HepG2 (cell line): ENCODE data around the gene KIF26B. TPM values are rescaled to one million over a fixed set of nuclear protein-coding genes. Genes with fewer than 3 reads are reported as not detected.

Source experiments
- ATAC-seq: fragments of 200-7000 bp; cut with Tn5 transposase; 3 replicates; pipeline ENCODE4 v1.9.1; 2020; ENCODE audit warnings: mild to moderate bottlenecking, moderate library complexity
- BruUV-seq: library from RNA; stranded (reverse); fragments of 400-500 nt; replicated peaks from 2 replicates; lab custom pipeline; 2021; lab: Mats Ljungman, UMichigan
- CTCF ChIA-PET: fragments of 300-600 bp; formaldehyde crosslinking; extraction: SDS; loops from one replicate; lab custom pipeline; 2021; ENCODE audit warnings: low total read pairs, inconsistent platforms, low intra/inter-chr PET ratio; lab: Yijun Ruan, JAX
- POLR2A ChIA-PET: fragments of 350-600 bp; sonication (Branson Sonifier 250); formaldehyde crosslinking; loops from one replicate; lab custom pipeline; 2020; ENCODE audit warnings: antibody characterized with exemption, inconsistent platforms; lab: Yijun Ruan, JAX
- DNase-seq: peaks from one replicate; pipeline ENCODE4 v3.0.0-alpha.2; 2015; ENCODE audit warnings: low spot score
- FAIRE-seq: peaks from 3 replicates; lab custom pipeline; 2011; peaks lifted over from hg19 to GRCh38; lab: Jason Lieb, UNC
- H2AFZ ChIP-seq: one replicate; pipeline ENCODE4 v1.6.1; 2011; ENCODE audit warnings: low read length, inconsistent platforms
- H3K27ac ChIP-seq: fragments of 300-600 bp; 3 replicates; pipeline ENCODE4 v1.8.0; 2011; ENCODE audit warnings: mixed run types, mild to moderate bottlenecking, mixed read lengths, low read length, inconsistent platforms; ENCODE audit not compliant: insufficient read depth; ENCODE audit errors: extremely low read length
- H3K27me3 ChIP-seq, 2 experiments: fragments of 200-600 bp in 1 of 2; 2 replicates in 1 of 2; 3 replicates in 1 of 2; pipeline versions ENCODE4 v1.6.0 to v1.8.0; 2011; ENCODE audit warnings: low read length in 2 of 2, mild to moderate bottlenecking in 2 of 2, moderate library complexity in 2 of 2, inconsistent platforms in 1 of 2; ENCODE audit not compliant: insufficient read depth in 2 of 2, control insufficient read depth in 1 of 2
- H3K36me3 ChIP-seq, 2 experiments: fragments of 200-600 bp in 1 of 2; replicated peaks in 1 of 2; 2 replicates in 1 of 2; 3 replicates in 1 of 2; pipeline versions ENCODE4 v1.5.1 to v1.8.0; 2011; ENCODE audit warnings: low read length in 2 of 2, inconsistent platforms in 1 of 2; ENCODE audit not compliant: insufficient read depth in 2 of 2, control insufficient read depth in 1 of 2
- H3K4me1 ChIP-seq: 2 replicates; pipeline ENCODE4 v1.5.1; 2012; ENCODE audit warnings: low read length, inconsistent platforms; ENCODE audit not compliant: insufficient read depth
- H3K4me2 ChIP-seq: 2 replicates; pipeline ENCODE4 v1.6.0; 2011; ENCODE audit warnings: low read depth, low read length, inconsistent platforms
- H3K4me3 ChIP-seq, 3 experiments: fragments of 200-600 bp in 1 of 3; sonication (generic), shearing (Covaris generic) in 1 of 3; replicated peaks in 1 of 3; 2 replicates each; pipeline ENCODE4 v1.5.1; 2011 to 2016; ENCODE audit warnings: low read length in 3 of 3, inconsistent platforms in 2 of 3, low read depth in 2 of 3, mild to moderate bottlenecking in 2 of 3, control low read depth in 1 of 3, mixed read lengths in 1 of 3; ENCODE audit not compliant: insufficient read depth in 1 of 3
- H3K79me2 ChIP-seq: one replicate; pipeline ENCODE4 v1.6.1; 2011; ENCODE audit warnings: low read length, inconsistent platforms; ENCODE audit not compliant: insufficient read depth
- H3K9ac ChIP-seq: 2 replicates; pipeline ENCODE4 v1.6.0; 2011; ENCODE audit warnings: mild to moderate bottlenecking, low read depth, low read length, inconsistent platforms; ENCODE audit not compliant: insufficient read depth
- H3K9me3 ChIP-seq: 2 replicates; pipeline ENCODE4 v1.5.1; 2012; ENCODE audit warnings: mild to moderate bottlenecking, low read length
- H4K20me1 ChIP-seq: 2 replicates; pipeline ENCODE4 v1.6.0; 2011; ENCODE audit warnings: inconsistent platforms, mild to moderate bottlenecking, low read length, moderate library complexity; ENCODE audit not compliant: insufficient read depth
- RFXANK ChIP-seq: IDR thresholded peaks from 2 replicates; pipeline ENCODE4 v1.6.1; 2016
- ZNF253 ChIP-seq: sonication (generic); formaldehyde crosslinking; IDR thresholded peaks from 2 replicates; pipeline ENCODE4 v1.8.0; 2022; ENCODE audit warnings: mild to moderate bottlenecking, missing genetic modification reagents, borderline replicate concordance
- ZNF543 ChIP-seq: sonication (generic); formaldehyde crosslinking; IDR thresholded peaks from 2 replicates; pipeline ENCODE4 v1.4.0; 2020; ENCODE audit warnings: mild to moderate bottlenecking, missing genetic modification reagents
- ZNF646 ChIP-seq: sonication (generic); formaldehyde crosslinking; IDR thresholded peaks from 2 replicates; pipeline ENCODE4 v1.9.0; 2021; ENCODE audit warnings: mild to moderate bottlenecking, missing genetic modification reagents
- WGBS: methylation state at CpG from one replicate; pipeline ENCODE4 v1.1.6; 2017; ENCODE audit warnings: low lambda C conversion rate; 5-methylcytosine and 5-hydroxymethylcytosine counted together
- in situ Hi-C: cut with HindIII; loops from 2 replicates; pipeline ENCODE4 v1.10.0; 2017; ENCODE audit warnings: low pct_unique_long_range_greater_than_20kb; ENCODE audit not compliant: extremely low pct_ligation_motif_present
- intact Hi-C: fragments of 100-400 bp; cut with micrococcal nuclease; formaldehyde crosslinking; loops from one replicate; pipeline ENCODE4 v1.10.0; 2022; ENCODE audit not compliant: unreplicated experiment
- polyA plus RNA-seq, 8 experiments: library from polyadenylated mRNA; depleted of rRNA in 3 of 8; stranded (reverse) in 7 of 8; unstranded in 1 of 8; fragments of >200 nt; fragmentation: Illumina TruSeq in 4 of 8; extraction: Trizol in 4 of 8; gene quantifications; 2 replicates each; pipeline versions ENCODE4 v1.2.1 to v1.2.3, GENCODE V29; 2011 to 2016; ENCODE audit warnings: low read depth in 4 of 8, missing spikeins in 1 of 8, mixed read lengths in 1 of 8; ENCODE audit not compliant: insufficient read depth in 1 of 8
- total RNA-seq, 5 experiments: library from RNA; depleted of rRNA; stranded (reverse); fragments of >200 nt; fragmentation: Illumina TruSeq; extraction: Trizol; gene quantifications; 2 replicates each; pipeline ENCODE4 v1.2.3, GENCODE V29; 2016; ENCODE audit warnings: low read depth in 1 of 5

The KIF26B gene
- total and polyA plus RNA-seq, 2 of the 13 experiments (the other 11 are each of a cell fraction or from before 2014, with no cell fraction given), result 0.08 to 0.09 TPM

GRCh38 chr1:245461681-245462080, 306.9 kb downstream of the KIF26B start:
- Histone ChIP-seq H3K4me2 (no peak overlapping the region), H3K79me2 (no peaks in the 10 kb centered on the region), H4K20me1 (no peaks in the 10 kb centered on the region), H3K9ac (no peak overlapping the region), H3K9me3 (no peaks in the 10 kb centered on the region), H3K27ac (no peak overlapping the region), H3K27me3 (no peaks in the 10 kb centered on the region), H3K4me3 (no peak overlapping the region)
- in situ Hi-C loops, result no loop called here
- no TSS peak for BruUV-seq
- ChIA-PET CTCF (no interaction called here), POLR2A (no interaction called here)
- intact Hi-C loops, result no loop called here
- DNase-seq (no peak), FAIRE-seq (no peak), ATAC-seq (no peak)
- TF ChIP-seq ZNF543 (CRISPR knock-in tag), result no peak
- TF ChIP-seq, all 625 proteins: peak for 0
- Histone ChIP-seq H3K36me3 (no peaks in the 10 kb centered on the region), H2AFZ (no peak overlapping the region), H3K4me1 (peaks cover 48% of the 10 kb centered on the region)
- 65% methylated on average over 4 of the region's 5 CpGs for WGBS

GRCh38 chr1:245462161-245462560, 307.4 kb downstream of the KIF26B start:
- Histone ChIP-seq H3K36me3 (no peaks in the 10 kb centered on the region), H3K27me3 (no peaks in the 10 kb centered on the region), H3K27ac (no peak overlapping the region), H3K9me3 (no peaks in the 10 kb centered on the region), H3K9ac (no peak overlapping the region), H3K4me1 (peaks cover 53% of the 10 kb centered on the region), H4K20me1 (no peaks in the 10 kb centered on the region), H3K4me2 (no peak overlapping the region), H3K79me2 (no peaks in the 10 kb centered on the region), H2AFZ (no peak overlapping the region), H3K4me3 (no peak overlapping the region)
- no TSS peak for BruUV-seq
- DNase-seq (no peak), FAIRE-seq (no peak), ATAC-seq (no peak)
- TF ChIP-seq ZNF646, result no peak
- TF ChIP-seq RFXANK, result no peak
- no peak for TF ChIP-seq ZNF253
- CTCF ChIA-PET, result no interaction called here
- WGBS, result 66% methylated on average over 7 of the region's 7 CpGs
- intact Hi-C loops, result no loop called here
- POLR2A ChIA-PET, result no interaction called here
- in situ Hi-C loops, result no loop called here
